ENCODE data around the gene ANO10. TPM values are rescaled to one million over a fixed set of nuclear protein-coding genes. Genes with fewer than 3 reads are reported as not detected.

ANO10 gene
- total RNA-seq, 1 donor from 2014 or later: 4.2 TPM

DNA sequence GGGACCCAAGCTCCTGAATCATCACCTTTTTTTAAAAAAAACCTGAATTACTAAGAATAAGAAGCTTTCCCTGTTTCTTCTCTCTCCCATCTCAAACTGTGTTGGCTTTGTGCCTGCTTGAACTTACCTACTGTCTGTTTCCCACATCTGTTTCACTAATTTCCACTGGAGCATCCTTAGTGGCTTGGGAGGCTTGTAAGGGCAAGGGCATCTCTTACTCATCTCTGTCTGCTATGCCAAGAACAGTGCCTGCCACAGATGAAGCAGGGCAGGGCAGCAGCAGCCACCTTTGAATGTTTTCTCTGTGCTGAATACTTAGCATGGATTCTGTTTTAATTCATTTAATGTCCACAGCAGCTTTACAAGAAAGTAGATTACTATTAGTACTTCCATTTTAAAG, 293.2 kb downstream of the ANO10 start:
- Mint-ChIP-seq H3K36me3 (ENCODE audit: low read depth) (peaks cover 29% of the 10 kb centered on the region), H3K4me1 (ENCODE audit: low read depth) (peaks cover 45% of the 10 kb centered on the region), H3K9me3 (no peaks in the 10 kb centered on the region), H3K27me3 (ENCODE audit: insufficient read depth) (no peaks in the 10 kb centered on the region), H3K27ac (peak overlapping the region; percentile 8), H3K4me3 (no peak overlapping the region)
- DNase-seq (ENCODE audit: low spot score): no peak
- intact Hi-C loops (cut with micrococcal nuclease): no loop called here

DNA sequence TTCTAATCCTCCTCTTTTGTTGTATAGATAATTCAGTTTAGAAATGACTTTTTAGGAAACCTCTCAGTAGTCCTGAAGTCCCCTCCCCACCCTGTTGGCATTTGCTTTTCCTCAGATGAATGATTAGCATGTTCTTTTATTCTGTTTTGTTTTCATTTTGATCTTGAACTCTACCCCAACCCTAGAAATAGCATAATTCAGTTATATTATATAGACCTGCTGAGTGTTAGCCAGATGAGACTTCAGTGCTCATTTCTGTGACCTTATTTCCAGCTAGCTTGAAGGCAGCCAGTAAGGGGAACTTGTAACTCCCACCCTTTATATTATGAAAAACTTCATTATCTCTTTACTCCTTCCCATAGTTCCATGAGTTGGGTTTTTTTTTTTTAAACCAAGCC, 294.2 kb downstream of the ANO10 start:
- H3K4me3 Mint-ChIP-seq: no peak overlapping the region
- peaks cover 26% of the 10 kb centered on the region for H3K36me3 Mint-ChIP-seq (ENCODE audit: low read depth)
- peaks cover 4% of the 10 kb centered on the region for H3K9me3 Mint-ChIP-seq
- intact Hi-C loops (cut with micrococcal nuclease): no loop called here
- peaks cover 49% of the 10 kb centered on the region for H3K4me1 Mint-ChIP-seq (ENCODE audit: low read depth)
- H3K27ac Mint-ChIP-seq: no peak overlapping the region
- no peak for DNase-seq (ENCODE audit: low spot score)
- H3K27me3 Mint-ChIP-seq (ENCODE audit: insufficient read depth): no peaks in the 10 kb centered on the region

DNA sequence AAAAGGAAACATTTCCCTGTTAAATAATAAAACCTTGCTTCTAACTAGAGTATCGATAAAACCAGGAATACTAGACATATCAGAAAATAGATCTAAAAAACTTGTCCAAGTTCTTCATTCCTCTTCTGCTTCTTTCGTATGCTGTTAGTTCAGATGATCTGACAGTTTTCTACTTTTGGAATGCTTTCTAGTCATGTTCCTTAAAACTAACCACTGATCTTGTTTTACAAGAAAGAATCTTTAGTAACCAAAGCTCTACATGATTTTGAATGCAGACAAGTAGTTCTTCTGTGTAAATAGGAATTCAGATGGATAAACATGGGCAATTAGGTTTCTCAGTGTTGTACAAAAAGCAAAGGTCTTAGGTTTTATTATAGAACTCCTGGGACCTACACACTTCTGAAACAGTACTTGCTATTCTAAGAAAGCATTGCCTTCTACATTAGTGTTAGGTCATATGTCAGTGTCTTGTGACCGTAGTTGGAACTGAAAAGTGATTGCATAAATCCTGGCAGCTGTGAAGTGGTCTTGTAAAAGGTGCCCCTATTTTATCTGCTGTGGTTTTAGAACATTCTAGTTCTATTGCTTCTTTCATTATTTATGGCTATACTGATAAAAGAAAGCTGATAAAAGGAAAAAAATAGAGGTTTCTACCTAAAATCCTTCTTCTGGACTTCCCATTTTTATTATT, 294.8 kb downstream of the ANO10 start:
- intact Hi-C loops (cut with micrococcal nuclease): no loop called here
- H3K4me3 Mint-ChIP-seq: no peak overlapping the region
- H3K36me3 Mint-ChIP-seq (ENCODE audit: low read depth): peaks cover 26% of the 10 kb centered on the region
- peaks cover 47% of the 10 kb centered on the region for H3K4me1 Mint-ChIP-seq (ENCODE audit: low read depth)
- no peaks in the 10 kb centered on the region for H3K27me3 Mint-ChIP-seq (ENCODE audit: insufficient read depth)
- DNase-seq (ENCODE audit: low spot score): no peak
- peaks cover 4% of the 10 kb centered on the region for H3K9me3 Mint-ChIP-seq
- H3K27ac Mint-ChIP-seq: no peak overlapping the region

DNA sequence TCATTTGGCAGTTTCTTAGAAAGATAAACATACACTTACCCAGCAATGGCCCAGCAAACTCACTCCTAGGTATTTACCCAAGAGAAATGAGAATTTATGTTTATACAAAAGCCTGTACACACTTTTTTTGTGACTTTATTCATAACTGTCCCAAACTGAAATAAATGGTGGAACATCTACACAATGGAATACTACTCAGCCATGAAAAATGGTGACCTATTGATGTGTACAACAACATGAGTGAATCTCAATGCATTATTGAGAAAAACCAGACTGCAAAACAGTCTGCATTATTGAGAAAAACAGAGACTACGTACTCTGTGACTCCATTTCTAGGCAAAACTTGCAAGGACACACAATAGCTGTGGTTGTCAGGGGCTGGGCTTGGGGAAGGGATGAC, 298.3 kb downstream of the ANO10 start:
- Mint-ChIP-seq H3K27me3 (ENCODE audit: insufficient read depth) (no peaks in the 10 kb centered on the region), H3K27ac (no peak overlapping the region), H3K9me3 (peaks cover 4% of the 10 kb centered on the region), H3K4me1 (ENCODE audit: low read depth) (peaks cover 62% of the 10 kb centered on the region), H3K36me3 (ENCODE audit: low read depth) (peaks cover 33% of the 10 kb centered on the region), H3K4me3 (no peak overlapping the region)
- intact Hi-C loops (cut with micrococcal nuclease): no loop called here
- DNase-seq (ENCODE audit: low spot score): no peak

DNA sequence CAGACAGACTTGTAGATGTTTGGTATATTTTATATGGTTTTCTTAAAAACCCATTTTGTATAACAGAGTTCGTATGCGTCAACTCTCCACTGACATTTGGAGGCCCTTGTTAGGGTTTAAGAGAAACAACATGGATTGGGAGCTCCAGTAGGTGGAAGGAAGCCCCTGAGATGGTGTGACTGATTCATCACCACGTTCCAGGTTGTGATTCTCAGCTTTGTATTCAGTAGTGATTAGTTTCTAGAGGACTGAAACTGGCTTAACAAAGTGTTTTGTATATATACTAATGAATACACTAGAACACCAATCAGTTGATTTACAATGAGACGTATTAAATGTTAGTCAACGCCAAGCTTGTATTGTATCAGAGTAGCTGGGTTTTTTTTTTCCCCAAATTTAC, 301.5 kb downstream of the ANO10 start:
- Mint-ChIP-seq H3K4me3 (no peak overlapping the region), H3K27me3 (ENCODE audit: insufficient read depth) (no peaks in the 10 kb centered on the region), H3K27ac (no peak overlapping the region), H3K36me3 (ENCODE audit: low read depth) (peaks cover 39% of the 10 kb centered on the region), H3K4me1 (ENCODE audit: low read depth) (peaks cover 50% of the 10 kb centered on the region), H3K9me3 (peaks cover 4% of the 10 kb centered on the region)
- intact Hi-C loops (cut with micrococcal nuclease): no loop called here
- DNase-seq (ENCODE audit: low spot score): no peak

DNA sequence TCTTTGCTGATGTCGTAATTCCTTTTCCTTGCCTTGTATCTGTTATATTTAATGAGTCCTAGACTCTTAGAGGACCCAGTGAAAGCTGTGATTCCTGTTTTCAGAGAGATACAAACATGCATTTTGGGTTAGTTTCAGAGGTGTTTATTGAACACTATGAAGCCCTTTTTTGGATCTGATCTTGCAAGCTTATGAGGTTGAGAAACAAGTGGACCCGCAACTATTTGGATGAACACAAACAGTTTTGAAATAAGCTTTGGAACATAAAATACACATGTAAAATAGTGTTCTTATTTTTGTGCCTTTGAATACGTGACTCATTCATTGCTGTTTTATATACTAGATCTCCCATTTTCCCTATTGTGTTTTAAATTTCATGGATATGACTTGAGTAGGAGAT, 302.0 kb downstream of the ANO10 start:
- no peaks in the 10 kb centered on the region for H3K27me3 Mint-ChIP-seq (ENCODE audit: insufficient read depth)
- H3K4me3 Mint-ChIP-seq: no peak overlapping the region
- DNase-seq (ENCODE audit: low spot score): no peak
- H3K27ac Mint-ChIP-seq: no peak overlapping the region
- H3K36me3 Mint-ChIP-seq (ENCODE audit: low read depth): peaks cover 39% of the 10 kb centered on the region
- H3K9me3 Mint-ChIP-seq: peaks cover 4% of the 10 kb centered on the region
- intact Hi-C loops (cut with micrococcal nuclease): no loop called here
- peaks cover 54% of the 10 kb centered on the region for H3K4me1 Mint-ChIP-seq (ENCODE audit: low read depth)

DNA sequence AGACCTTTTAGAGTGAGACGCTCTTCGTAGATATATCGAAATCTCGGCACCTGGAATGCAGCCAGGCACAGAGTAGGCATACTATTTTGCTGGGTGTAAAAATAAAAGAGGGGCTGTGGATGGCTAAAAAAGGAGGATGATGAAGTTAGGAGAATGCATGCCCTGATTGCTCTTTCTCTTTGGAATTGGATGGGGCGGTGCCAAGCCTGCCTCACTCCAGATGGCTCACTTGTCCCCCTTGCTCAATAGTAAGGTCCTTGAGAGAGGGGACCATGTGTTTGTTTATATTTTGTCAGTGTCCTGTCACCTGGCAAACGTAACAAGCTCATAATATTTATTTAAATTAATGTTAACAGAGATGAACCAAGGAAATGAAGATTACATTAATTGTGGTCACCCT, 302.4 kb downstream of the ANO10 start:
- Mint-ChIP-seq H3K36me3 (ENCODE audit: low read depth) (peaks cover 39% of the 10 kb centered on the region), H3K27me3 (ENCODE audit: insufficient read depth) (no peaks in the 10 kb centered on the region), H3K27ac (peak overlapping the region; percentile 29), H3K9me3 (peaks cover 4% of the 10 kb centered on the region), H3K4me3 (no peak overlapping the region), H3K4me1 (ENCODE audit: low read depth) (peaks cover 55% of the 10 kb centered on the region)
- DNase-seq (ENCODE audit: low spot score): no peak
- intact Hi-C loops (cut with micrococcal nuclease): no loop called here

DNA sequence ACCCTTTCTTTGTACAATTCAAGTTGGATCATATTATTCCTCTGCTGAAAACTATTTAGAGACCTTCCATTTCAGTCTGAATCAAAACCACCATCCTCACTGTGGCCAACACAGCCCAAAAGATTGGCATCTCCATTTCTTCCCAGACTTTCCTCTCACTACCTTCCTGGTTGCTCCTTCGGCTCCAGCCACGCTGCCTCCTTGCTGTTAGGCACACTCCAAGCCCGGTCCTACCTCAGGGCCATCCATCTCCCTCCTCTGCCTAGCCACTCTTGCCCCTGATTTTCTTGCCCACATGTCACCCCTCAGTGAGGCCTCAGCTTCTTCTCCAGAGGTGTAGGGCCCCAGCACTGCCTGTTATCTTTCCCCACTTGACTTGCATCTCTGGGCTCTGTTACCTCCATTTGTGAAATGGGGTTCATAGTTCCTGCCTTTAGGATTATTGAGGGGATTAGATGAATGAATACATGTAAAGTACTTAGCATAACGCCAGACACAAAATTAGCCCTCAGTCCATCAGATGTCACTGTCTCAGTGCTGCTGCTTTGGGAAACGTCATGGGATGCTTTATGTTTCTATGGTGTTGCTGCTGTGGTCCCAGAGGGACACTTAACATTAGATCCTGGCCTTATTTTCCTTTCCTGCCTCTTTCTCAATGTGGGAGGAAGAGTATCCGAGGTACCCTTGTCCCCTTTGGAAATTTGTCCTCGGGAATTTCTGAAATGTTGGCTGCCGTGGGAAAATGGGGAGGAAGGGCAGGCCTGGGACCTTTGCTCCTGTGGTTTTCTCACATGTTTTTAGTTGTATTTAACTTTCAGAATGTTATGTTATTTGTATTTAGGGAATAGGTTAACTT, 304.1 kb downstream of the ANO10 start:
- no peak overlapping the region for H3K4me3 Mint-ChIP-seq
- H3K4me1 Mint-ChIP-seq (ENCODE audit: low read depth): peaks cover 51% of the 10 kb centered on the region
- no peaks in the 10 kb centered on the region for H3K9me3 Mint-ChIP-seq
- intact Hi-C loops (cut with micrococcal nuclease): no loop called here
- peaks cover 41% of the 10 kb centered on the region for H3K36me3 Mint-ChIP-seq (ENCODE audit: low read depth)
- no peaks in the 10 kb centered on the region for H3K27me3 Mint-ChIP-seq (ENCODE audit: insufficient read depth)
- no peak for DNase-seq (ENCODE audit: low spot score)
- peak overlapping the region; percentile 11 for H3K27ac Mint-ChIP-seq

DNA sequence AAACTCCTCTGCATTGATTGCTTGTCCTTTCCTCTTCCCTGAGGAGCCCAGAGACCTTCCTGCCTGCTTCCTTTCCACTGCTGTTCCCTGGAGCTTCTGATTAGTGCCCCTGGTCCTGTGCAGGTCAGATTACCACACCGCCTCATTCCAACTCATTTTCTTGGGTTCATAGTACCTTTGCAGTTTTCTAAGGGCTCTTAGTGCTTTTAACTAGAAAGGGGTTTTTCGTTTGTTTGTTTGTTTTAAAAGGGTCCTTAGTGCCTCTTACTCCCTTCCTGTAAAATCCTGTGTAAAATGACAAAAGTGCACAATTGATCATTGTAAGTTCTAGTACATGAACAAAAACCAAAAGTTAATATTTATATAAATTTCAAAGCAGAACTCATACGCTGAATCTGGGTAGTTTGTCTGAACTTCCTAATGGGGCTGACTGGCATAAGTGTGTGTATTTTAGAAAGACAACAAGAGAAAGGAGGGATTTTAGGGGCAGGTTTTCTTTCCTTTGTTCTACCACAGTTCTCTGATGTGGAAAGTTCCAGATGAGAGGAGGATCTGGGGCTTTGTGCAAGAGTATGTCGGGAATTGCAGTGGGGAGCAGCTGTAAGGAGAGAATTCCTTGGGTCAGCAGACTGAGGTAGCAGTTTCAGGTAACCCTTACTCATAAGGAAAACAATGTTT, 304.9 kb downstream of the ANO10 start:
- DNase-seq (ENCODE audit: low spot score): no peak
- peaks cover 51% of the 10 kb centered on the region for H3K4me1 Mint-ChIP-seq (ENCODE audit: low read depth)
- no peaks in the 10 kb centered on the region for H3K9me3 Mint-ChIP-seq
- peaks cover 42% of the 10 kb centered on the region for H3K36me3 Mint-ChIP-seq (ENCODE audit: low read depth)
- H3K27me3 Mint-ChIP-seq (ENCODE audit: insufficient read depth): no peaks in the 10 kb centered on the region
- peak overlapping the region; percentile 8 for H3K27ac Mint-ChIP-seq
- intact Hi-C loops (cut with micrococcal nuclease): no loop called here
- H3K4me3 Mint-ChIP-seq: no peak overlapping the region

Other genes starting within 250 kb of the ANO10 start
- gene ABHD5, start 68.9 kb upstream of the ANO10 start, total RNA-seq: 20.2 and 20.4 TPM in 2 replicates